Measurements from ENCODE around the gene ZFP3.
"Not testable (repeated sequence)": the region's sequence is repeated elsewhere in the genome, so short reads cannot be mapped to it uniquely, and the experiment has no call there.

The ZFP3 gene

DNA sequence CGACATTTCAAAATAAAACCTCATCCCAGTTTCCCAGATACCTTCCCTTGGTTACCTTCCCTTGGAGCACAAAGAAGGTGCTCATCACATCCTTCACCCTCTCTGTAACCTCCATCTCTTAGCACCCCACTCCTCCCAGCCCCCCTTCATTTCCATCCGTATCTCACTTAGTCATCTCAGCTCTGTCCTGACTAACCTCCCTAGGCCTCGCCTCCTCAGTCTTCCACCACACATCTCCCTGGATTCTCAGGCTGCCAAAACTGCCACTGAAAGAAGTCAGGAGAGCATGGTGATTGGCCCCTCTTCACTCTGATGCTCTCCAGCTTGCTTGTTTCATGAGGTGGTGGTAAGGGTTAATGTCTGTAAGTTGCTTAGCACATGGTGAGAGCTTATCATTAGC is 2.3 kb downstream of the ZFP3 start:
- no peak for DNase-seq

DNA sequence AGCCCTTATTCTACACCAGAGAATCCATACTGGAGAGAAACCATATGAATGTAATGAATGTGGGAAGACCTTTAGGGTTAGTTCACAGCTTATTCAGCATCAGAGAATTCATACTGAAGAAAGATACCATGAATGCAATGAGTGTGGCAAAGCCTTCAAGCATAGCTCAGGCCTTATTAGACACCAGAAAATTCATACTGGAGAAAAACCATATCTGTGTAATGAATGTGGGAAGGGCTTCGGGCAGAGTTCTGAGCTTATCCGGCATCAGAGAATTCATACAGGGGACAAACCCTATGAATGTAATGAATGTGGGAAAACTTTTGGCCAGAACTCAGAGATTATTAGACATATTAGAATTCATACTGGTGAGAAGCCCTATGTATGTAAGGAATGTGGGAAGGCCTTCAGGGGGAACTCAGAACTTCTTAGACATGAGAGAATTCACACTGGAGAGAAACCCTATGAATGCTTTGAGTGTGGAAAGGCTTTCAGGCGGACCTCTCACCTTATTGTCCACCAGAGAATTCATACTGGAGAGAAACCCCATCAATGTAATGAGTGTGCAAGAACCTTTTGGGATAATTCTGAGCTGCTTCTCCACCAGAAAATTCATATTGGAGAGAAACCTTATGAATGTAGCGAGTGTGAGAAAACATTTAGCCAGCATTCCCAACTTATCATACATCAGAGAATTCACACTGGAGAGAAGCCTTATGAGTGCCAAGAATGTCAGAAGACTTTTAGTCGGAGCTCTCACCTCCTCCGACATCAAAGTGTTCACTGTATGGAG is 14.1 kb downstream of the ZFP3 start:
- DNase-seq, result no peak

DNA sequence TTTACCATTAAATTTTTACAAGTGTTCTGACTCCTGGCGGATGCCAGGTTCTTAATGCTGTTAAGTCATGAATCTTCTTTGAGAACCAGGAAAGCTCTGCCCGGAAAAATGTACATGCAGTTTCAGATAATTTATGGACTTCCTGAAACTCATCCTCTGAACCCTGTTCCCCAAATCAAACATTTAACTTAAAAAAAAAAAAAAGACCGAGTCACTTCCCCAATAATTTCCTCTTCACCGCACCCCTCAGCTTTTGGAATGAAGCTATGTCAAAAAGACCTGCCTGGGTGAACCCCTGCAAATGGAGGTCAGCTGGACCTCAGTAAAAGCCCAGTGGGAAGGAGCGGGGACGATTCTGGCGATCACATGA is 18.4 kb downstream of the ZFP3 start:
- no peak for DNase-seq

DNA sequence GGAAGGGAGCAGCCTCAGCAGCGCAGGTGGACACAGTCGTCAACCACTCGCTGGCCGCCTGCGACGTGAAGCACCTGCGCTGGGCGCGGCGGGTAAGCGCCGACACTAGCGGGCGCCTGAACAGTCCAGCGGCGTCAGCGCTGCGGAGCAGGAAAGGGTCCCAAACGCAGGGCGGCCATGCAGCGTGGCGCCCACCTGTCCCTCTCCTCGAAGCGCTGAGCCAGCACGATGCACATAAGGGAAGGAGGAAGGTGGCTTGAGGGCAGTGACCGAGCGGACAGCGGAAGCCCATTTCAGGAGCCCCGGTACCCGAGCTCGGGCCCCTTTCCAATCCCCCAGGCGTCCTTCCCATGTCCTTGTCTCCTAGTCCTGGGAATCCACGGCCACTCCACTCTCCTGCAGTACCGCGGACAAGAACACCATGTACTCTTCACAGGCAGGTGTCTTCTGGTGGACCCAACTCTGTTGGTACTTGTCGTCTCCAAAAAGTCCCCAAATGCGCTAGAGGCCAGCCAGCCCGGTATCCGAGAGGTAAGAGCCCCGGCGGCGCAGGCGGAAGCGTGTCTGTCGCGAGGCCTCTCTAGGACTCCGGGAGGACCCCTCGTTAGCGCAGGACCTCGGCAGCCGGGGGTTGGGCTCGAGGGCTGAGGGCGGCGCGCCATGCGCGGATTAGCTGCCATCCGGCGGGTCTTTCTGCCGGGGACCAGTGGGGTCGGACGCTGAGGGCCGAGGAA is 19.0 kb downstream of the ZFP3 start:
- DNase-seq, result peak; percentile 63

DNA sequence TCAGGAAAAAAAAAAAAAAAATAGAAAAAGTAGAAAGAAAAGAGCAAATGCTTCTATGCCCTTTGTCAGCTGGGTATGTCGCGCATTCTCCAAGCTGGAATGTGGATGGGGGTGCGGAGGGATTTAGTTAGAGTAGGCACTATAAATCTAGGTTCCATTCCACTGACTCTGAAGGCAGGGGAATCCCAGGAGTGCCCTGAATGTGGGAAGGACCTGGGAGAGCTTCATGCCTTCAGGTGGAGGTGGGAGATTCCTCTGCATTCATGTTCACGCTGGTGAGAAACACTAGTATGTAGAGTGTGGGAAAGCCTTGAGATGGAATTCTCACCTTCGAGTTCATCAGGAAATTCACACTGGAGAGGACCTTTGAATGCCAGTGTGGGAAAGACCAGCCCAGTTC is 21.0 kb downstream of the ZFP3 start:
- DNase-seq, result no peak

DNA sequence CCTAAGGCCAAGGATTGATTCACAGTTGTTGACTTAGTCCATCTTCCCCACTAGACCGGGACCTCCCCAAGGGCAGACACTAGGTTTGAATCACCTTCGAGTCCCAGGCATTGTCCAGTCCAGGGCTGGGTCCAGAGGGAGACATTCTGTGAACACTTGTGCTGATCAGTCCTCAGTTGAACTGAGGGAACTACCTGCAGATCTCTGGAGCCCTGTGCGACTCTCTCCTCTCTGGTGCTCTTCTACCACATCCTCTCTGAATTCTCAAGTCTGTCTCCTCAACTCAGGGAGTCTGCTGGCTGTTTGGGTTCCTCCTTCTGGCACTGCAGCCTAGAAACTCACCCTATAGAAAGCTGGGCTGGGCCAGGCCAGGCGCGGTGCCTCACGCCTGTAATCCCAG is 22.6 kb downstream of the ZFP3 start:
- no peak for DNase-seq

DNA sequence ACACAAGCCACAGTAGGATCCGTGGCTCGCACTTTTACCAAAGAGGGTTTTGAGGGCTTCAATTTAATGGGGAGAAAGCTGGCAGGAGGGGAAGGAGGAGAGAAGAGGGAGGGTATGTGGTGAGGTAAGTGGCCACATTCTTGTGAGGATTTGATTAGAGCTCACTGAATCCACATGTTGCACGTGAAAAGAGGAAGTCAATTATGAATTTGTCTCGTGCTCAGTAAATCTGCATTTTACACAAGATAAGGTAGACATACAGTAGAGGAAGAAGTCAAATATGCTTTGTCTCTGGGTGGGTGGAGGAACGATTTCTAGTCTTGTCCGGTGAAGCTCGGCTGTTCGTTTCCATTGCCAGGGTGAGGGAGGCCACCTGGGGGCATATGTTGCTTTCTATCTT is 32.5 kb downstream of the ZFP3 start:
- no peak for DNase-seq

DNA sequence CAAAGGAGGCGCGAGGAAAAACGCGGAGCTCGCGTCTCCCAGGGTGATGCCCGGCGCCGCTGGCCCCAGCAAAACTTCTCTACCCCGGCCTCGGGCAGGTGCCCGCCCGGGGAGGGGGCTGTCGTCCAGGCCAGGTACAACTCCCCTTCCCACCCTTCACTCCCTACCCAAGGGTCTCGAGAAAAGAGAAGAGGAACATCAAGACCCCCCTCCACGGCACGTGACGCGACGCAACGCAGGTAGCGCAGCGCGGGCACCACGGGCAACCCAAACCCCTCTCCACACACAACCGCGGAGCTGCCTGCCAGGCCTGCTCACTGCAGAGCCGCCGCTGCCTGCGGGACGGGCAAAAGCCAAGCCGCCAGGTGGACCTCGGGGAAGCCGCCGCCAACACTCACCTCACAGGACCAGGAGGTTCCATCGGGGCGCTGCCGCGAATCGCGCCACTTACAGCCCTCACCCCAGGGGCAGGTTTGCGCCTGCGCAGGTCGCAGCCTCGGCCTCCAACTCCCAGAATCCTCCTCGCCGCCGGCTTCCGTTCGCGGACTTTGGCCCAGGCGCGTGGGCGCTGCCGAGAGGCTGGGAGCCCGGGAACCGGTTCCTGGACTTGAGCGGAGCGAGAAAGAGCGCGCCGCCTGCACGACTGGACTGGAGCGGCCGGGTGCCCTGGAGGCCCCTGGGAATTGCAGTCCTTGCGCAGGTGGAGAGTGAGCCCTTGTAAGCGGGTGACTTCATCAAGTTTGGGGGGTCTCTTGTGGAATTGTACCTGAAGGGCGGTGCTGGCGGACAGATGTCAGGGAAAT is 33.3 kb downstream of the ZFP3 start, which contains the start of gene ZNF232:
Gene ZNF232 (minus strand): TSS at position 477 of the 803 bp plus-strand sequence. CDS start 56 bp downstream, at position 421.
- DNase-seq, result peak; percentile 94

DNA sequence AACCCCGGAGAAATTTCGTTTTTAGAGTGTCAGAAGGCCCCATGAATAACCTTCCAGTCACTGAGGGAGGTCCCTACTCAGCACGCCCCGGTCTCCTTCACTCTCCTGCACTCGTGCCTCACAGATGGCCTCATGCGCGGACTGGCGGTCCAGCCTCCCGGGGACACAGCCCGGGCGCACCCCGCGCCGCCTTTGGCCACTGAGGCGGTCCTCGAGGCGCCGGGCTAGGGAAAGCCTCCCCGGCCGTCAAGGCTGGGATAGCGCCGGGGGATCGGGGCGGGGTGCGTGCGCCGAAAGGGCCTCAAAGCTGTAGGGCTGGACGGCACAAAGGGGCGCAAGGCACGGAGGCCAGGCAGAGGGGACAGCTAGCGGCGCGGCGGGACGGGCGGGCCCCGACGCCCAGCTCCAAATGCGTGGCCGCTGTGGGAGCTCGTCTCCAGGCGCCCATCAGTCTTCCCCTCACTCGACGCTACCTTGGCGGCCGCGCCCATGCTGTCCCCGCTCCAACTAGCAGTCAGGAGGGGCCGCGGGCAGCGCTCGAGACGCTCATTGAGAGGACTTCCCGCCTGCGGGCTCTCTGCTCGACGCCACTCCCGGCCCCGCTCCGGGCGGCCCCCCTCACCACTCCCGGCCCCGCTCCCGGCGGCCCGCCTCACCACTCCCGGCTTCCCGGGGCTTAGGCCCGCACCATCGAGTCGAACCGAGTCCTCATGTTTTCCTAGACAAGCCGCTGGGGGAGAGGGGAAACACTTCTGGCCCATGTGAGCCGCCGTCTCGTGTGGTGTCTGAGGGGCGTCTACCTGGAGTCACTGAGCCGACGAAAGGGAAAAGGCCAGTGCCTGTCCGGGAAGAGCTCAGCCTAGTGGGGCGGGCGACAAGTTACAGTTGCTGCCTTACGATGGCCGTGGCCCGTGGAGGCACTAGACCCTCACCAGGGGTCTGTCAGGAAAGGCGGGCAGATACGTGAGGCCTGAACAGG is 37.7 kb downstream of the ZFP3 start, which contains the start of gene USP6:
Gene USP6 (plus strand): TSS at position 360 of the 979 bp plus-strand sequence. CDS start 14,336 bp downstream, outside the sequence.
- no peak for DNase-seq

DNA sequence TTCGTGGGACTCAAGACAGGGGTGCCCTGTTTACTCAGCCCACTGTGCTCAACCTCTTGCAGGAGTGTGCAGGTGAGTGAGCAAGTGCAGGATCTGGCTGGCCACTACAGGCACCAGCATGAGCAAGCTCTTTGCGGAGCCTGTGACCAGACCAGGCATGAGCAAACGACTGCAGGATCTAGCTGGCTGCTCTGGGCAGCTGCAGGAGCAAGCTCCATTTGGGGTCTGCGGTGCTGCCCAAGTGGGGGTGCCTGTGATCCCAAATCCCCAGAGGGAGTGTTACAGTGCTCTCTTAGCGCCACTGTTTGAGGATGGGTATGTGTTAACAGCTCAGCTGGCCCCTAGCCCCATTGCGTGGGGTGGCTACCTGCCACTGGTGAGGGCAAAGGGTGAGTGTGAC is 40.0 kb downstream of the ZFP3 start:
- no peak for DNase-seq

DNA sequence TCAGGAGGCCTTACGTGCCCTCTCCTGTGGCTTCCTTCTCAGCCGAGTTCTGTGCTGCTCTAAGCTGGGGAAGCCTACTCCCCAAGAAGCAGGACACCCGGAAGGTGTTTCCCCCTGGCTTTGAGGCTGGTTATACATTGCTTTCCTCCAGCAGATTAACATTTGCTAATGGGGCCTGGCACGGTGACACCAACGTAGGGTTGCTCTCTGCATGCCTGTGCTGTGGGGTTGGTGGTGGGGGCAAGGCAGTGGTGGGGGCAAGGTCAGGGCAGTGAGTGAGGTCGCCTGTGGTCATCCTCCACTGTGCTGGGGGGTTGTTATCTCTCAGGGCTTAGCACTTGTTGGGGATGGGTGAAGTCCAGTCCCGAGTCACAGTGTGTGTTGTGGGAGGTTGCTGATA is 41.8 kb downstream of the ZFP3 start:
- DNase-seq, result no peak

DNA sequence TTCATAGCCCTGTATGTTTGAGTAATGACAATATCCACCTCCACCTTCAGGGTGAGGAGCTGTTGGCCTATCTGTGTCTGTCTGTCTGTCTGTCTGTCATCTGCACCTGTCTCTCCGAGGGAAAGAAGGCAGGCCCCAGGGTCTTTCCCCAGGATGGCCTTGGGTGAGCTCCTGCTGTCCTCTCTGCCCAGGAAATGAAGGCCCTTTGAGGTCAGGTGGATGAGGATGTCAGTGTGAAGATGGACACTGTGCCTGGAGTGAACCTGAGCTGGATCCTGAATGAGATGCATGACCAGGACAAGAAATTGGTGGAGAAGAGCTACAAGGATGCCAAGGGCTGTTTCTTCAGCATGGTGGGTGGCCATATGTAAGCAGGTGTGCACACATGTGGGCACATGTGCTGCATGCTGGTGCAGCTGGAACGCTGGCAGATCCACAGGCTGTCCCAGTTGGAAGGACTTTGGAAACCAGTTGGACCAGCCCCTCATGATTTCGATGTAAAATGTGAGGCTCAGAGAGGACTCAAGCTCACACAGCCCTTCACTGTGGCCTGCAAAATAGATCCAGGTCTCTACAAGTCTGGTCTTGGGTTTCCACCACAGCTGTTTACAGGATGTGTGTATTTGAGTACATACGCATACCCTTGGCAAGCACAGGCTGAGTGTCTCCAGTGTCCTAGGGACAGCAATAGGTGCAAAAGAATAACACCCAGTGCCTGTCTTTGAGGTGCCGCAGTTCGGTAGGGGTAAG is 42.3 kb downstream of the ZFP3 start:
- DNase-seq, result not testable (repeated sequence)

DNA sequence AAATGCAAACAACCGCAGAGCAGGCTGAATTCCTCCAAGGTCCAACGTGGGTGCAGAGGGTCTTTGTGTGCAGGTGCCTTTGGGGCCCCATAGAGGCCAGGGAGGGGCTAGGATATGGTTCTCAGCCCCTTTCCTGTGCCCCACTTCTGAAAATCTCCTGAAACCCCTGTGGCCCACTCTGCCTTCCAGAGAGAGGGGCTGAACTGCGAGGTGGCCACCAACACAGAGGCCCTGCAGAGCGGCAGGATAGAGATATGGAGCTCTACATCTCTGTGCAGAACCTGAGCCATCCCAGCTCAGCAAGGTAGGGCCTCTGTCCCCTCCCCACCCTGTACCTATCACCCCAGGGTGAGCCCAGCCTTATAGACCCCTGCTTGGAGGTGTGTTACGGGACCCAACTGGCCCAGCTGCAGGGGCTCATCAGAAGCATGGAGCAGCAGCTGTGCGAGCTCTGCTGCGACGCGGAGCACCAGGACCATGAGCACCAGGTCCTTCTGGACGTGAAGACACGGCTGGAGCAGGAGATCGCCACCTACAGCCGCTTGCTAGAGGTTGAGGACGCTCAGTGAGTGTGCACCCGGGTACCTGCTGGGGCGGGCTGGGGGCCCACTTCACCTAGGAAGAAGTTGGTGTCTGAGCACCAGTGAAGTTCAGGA is 43.0 kb downstream of the ZFP3 start:
- DNase-seq, result no peak

DNA sequence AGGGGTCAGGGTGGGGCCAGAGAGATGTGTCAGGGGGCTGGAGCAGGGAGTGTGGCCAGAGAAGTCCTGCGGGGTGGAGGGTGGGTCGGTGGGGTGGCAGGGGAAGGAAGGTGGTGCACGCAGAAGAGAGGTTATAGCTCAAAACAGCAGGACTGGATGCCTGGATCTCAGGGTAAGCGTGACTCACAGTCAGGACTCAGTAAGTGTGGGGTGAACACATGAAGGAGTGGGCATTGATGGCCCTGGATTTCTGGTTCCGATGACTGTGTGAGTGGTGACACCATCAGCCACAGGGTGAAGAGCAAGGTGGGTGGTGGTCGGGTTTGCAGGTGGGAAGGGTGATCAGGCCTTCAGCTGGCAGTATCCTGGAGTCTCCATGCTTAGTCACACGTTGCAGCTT is 43.8 kb downstream of the ZFP3 start:
- DNase-seq, result not testable (repeated sequence)

DNA sequence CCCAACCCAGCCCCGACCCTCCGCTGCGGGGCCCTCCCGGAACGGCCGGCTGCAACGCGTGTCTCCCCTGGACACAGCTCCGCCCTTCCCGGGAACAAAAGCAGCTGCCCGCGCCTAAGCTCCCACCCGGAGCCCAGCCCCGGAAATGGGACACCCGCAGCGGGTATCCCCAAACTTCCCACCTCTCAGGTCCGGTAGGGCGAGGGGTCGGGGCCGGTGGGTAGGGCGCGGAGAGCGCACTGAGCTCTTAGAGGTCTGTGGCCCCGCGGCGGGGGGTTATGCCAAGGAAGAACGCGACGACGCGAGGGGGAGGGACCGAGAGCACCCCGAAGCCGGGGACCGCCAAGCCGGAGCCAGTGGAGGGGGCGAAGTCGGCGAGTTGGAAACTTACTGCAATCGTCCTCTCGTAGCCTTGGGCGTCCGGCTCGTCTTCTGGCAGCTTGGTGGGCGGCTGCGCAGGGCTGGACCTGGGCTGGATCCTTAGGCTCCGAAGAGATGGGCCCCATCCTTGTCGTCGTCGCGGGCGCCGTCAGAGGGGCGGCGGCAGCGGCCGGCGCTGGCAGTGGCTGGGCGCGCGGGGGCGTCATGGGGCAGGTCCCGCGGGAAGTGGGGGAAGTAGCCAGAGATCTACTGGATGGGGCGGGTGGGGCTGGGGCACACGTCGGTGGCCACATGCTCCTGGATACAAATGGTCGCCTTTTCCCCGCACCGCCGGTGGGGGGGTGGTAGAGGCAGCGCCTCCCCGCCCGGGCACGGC is 44.5 kb downstream of the ZFP3 start:
- no peak for DNase-seq

DNA sequence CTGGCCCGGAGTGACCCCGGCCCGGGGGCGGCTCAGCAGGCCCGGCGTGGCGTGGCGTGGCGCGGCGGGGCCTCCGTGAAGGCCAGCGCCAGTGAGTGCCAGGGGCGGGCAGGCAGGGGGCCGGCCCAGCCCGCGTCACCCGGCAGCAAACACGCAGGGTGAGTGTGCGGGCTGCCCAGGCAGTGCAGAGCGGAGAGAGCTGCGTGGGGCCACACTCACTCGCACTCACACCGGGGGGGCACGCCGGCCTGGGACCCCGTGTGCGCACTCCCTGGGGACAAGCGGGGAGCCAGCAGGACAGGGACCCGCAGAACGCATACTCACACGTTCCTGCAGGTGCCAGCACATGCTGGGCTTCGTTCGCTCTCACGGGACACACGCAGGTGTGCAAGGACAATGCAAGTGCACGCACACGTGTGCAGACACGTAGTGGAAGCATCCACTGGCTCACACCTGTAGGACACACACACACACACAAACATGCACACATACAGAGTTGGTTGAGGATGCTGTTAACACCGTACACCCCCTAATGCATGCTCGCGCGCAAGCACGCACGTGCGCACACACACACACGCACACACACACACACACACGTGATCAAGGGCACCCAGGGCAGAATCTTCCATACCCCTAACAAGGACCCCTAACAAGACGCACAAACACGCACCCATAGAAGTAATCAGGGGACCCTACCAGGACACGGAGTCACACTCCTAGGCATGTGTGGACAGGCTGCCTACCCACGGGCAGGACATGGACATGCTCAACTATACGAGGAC is 45.3 kb downstream of the ZFP3 start:
- DNase-seq, result no peak

DNA sequence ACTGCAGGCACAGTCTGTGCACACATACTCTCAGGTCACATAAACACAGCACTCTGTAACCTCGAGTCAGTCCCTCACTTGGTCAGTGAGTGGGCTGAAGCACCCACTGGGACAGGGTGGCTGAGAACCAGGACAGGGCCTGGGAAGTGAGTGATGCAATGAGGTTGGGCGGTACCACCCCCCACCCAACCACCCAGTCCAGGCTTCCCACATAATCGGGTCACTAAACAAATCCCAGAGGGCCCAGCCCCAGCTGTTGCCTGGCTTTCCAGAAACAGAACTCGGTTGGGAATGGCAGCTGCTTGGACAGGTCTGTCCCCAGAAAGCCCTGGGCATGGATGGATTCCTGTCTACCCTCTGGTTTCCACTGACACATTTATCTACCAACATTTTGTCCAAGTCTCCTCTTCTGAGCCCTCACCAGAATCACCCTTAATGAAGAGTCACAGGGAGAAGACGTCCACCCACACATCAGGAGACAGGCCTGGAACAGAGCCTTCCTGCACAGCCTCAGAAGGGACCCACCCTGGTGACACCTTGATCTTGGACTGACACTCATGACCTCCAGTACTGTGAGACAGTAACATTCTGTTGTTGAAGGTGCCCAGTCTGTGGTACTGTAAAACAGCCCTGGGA is 46.0 kb downstream of the ZFP3 start:
- not testable (repeated sequence) for DNase-seq

DNA sequence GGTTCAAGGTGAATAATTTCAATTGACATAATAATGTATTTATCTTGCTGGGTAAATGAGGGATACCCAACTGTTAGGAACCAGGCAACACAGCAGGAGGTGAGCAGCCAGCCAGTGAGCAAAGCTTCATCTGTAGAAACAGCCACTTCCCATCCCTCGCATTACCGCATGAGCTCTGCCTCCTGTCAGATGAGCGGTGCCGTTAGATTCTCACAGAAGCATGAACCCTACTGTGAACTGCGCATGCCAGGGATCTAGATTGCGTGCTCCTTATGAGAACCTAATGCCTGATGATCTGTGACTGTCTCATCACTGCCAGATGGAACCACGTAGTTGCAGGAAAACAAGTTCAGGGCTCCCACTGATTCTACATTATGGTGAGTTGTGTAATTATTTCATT is 46.6 kb downstream of the ZFP3 start:
- not testable (repeated sequence) for DNase-seq

All from CD4-positive, alpha-beta T cell treated with Interleukin-17A for 4 hours (primary cell).